Heart left ventricle (tissue), 16 donors: ENCODE measurements around the gene CEACAM4. TPM values are rescaled to one million over a fixed set of nuclear protein-coding genes. Genes with fewer than 3 reads are reported as not detected.

ENCODE experiments used
- ATAC-seq, 4 donors: fragments of 200-7000 bp; cut with Tn5 transposase; one replicate each; pipeline ENCODE4 v1.9.1; 2020 to 2022; ENCODE audit warnings: moderate library complexity in 4 of 4, mild to moderate bottlenecking in 3 of 4, moderate number of reproducible peaks in 1 of 4
- DNase-seq, 5 donors: peaks; one replicate each; pipeline ENCODE4 v3.0.0-alpha.2; 2020
- H3K27ac ChIP-seq, 12 donors: fragments of 200-600 bp; sonication (generic) in 4 of 12; one replicate each; pipeline versions ENCODE4 v1.5.0 to v1.8.0; 2016 to 2022; ENCODE audit warnings: mild to moderate bottlenecking in 2 of 12
- H3K27me3 ChIP-seq, 9 donors: fragments of 200-600 bp; sonication (generic) in 2 of 9; one replicate each; pipeline versions ENCODE4 v1.5.1 to v1.8.0; 2016 to 2022; ENCODE audit warnings: mild to moderate bottlenecking in 3 of 9
- H3K36me3 ChIP-seq, 9 donors: fragments of 200-600 bp; sonication (generic) in 2 of 9; one replicate each; pipeline versions ENCODE4 v1.5.0 to v1.8.0; 2018 to 2022; ENCODE audit warnings: mild to moderate bottlenecking in 2 of 9
- H3K4me1 ChIP-seq, 12 donors: fragments of 200-600 bp; sonication (generic) in 4 of 12; one replicate each; pipeline versions ENCODE4 v1.5.0 to v1.8.0; 2016 to 2022; ENCODE audit warnings: mild to moderate bottlenecking in 3 of 12
- H3K4me3 ChIP-seq, 12 donors: fragments of 200-600 bp; sonication (generic) in 4 of 12; one replicate each; pipeline versions ENCODE4 v1.5.0 to v1.8.0; 2017 to 2022; ENCODE audit warnings: mild to moderate bottlenecking in 9 of 12, moderate library complexity in 4 of 12
- H3K9me3 ChIP-seq, 12 donors: fragments of 200-600 bp; sonication (generic) in 4 of 12; one replicate each; pipeline versions ENCODE4 v1.5.0 to v1.8.0; 2016 to 2022; ENCODE audit warnings: mild to moderate bottlenecking in 1 of 12
- POLR2A ChIP-seq, 2 donors: fragments of 450-650 bp; IDR thresholded peaks; one replicate each; pipeline ENCODE4 v1.6.1; 2017; ENCODE audit warnings: antibody characterized with exemption in 2 of 2, mild to moderate bottlenecking in 2 of 2, moderate library complexity in 2 of 2
- WGBS, 4 donors: extraction: QIAGEN DNeasy Blood & Tissue Kit in 2 of 4; methylation state at CpG; one replicate each; pipeline versions ENCODE4 v1.1.5 to v1.1.7; 2013 to 2018; 5-methylcytosine and 5-hydroxymethylcytosine counted together
- intact Hi-C, 10 donors: fragments of 100-400 bp; cut with DNase I; formaldehyde crosslinking; loops; one replicate each; pipeline versions ENCODE4 v1.11.1 to v1.14.2; 2022
- polyA plus RNA-seq, 2 donors: library from polyadenylated mRNA; stranded (reverse); fragments of 200-250 nt; gene quantifications; one replicate each; pipeline ENCODE4 v1.2.3, GENCODE V29; 2013
- total RNA-seq, 9 donors: library from RNA; depleted of rRNA in 2 of 9; stranded (reverse); fragments of >200 nt in 2 of 9; fragmentation: NEBNext Ultra II Directional in 3 of 9; extraction: Animal tissue kit (Norgen Biotek cat#: 25700) in 3 of 9; gene quantifications; one replicate each; pipeline versions ENCODE4 v1.1.0 to v1.2.4, GENCODE V29; 2016 to 2023
- TF ChIP-seq, protein P1 (sequence below), 12 donors: fragments of 200-600 bp; sonication (generic) in 4 of 12; IDR thresholded peaks; one replicate each; pipeline versions ENCODE4 v1.5.0 to v1.8.0; 2018 to 2022; ENCODE audit warnings: antibody characterized with exemption in 12 of 12, mild to moderate bottlenecking in 5 of 12
- donor health status: ischemic (EF 13 %, LVEDD 7.1; RV severe dilation, severe dysfunction).
- donor health status: healthy with polysubstance abuse.
- donor health status: DM: no; HTN: yes; CAD: no.
- donor health status: DM: no; HTN: no; CAD: no.
- donor health status: ischemic (EF 25% LVEDD 6.9; RV normal size, moderate dysfunction).
- donor health status: ischemic (EF 25% LVEDD 5.7; RV mildly dilated, moderate dysfunction).
- donor health status: healthy.
- donor health status: DM: yes; HTN: yes; CAD: no.
- donor health status: ischemic (EF 35%, LVEDD 5.7; RV mildly dilated, moderate dysfunction).
- donor health status: nonischemic (EF 11% LVEDD 7.7; RV severe dilation, severe dysfunction).
- donor health status: DM: yes; HTN: yes; CAD: no.
- donor health status: PGD.
- donor health status: ischemic (EF 29% LVEDD 5.4; RV normal size, mild dysfunction).
- donor health status: nonischemic (EF 23%, LVEDD 6.1; RV moderate dilation, normal function).

Gene CEACAM4
- total and polyA plus RNA-seq, 11 donors = 0.29 to 1.5 (median 0.46) TPM; not detected in 2

DNA sequence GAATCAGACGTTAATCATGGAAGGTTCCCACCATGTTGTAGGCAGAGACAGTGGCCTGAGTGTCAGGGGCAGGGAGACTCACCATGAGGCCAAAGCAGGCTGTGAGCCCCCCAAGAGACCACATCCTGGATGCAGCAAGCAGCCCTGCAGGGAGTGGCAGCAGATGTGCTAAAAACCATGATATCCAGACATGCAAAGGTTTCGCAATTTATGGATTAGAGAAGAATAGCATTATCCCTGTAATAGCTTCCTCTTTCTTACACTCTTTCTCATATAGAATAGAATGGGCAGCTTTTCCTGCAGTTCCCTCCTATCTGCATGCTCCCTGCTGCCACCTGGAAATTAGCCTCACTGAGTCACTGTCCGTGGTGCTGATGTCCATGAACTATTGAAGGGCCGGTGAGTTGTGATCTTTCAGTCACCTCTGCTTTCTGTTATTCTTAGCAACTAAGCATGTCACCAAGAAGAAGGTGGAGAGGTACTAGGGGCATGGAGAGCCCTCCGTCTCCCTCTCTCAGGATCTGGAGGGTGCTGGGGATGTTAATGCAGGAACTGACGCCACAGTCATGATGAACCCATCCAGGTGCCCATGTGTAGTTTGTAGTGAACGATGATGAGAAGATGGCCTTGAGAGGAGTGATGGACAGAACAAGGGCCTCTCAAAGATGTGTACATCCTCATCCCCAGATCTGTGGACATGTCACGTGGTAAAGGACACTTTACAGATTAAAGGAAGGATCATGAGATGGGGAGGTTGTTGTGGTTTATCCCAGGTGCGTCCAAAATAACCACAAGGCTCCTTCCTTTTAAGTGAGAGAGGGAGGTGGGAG, 9.9 kb downstream of the CEACAM4 start:
- 40 to 46% (median 42%) methylated on average over 8 to 9 of the region's 9 CpGs for WGBS, 4 donors
- ATAC-seq (no peak), DNase-seq (peak in 1 of 5 donors; percentile 14)
- peaks cover 0 to 24% (median 0%) of the 10 kb centered on the region in 12 donors for H3K4me1 ChIP-seq
- TF ChIP-seq, protein P1, sequence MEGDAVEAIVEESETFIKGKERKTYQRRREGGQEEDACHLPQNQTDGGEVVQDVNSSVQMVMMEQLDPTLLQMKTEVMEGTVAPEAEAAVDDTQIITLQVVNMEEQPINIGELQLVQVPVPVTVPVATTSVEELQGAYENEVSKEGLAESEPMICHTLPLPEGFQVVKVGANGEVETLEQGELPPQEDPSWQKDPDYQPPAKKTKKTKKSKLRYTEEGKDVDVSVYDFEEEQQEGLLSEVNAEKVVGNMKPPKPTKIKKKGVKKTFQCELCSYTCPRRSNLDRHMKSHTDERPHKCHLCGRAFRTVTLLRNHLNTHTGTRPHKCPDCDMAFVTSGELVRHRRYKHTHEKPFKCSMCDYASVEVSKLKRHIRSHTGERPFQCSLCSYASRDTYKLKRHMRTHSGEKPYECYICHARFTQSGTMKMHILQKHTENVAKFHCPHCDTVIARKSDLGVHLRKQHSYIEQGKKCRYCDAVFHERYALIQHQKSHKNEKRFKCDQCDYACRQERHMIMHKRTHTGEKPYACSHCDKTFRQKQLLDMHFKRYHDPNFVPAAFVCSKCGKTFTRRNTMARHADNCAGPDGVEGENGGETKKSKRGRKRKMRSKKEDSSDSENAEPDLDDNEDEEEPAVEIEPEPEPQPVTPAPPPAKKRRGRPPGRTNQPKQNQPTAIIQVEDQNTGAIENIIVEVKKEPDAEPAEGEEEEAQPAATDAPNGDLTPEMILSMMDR (IDR thresholded peaks at IDR 0.05) = no peak
- TF ChIP-seq POLR2A (IDR thresholded peaks at IDR 0.05) = no peak
- H3K9me3 ChIP-seq = no peaks in the 10 kb centered on the region
- H3K36me3 ChIP-seq = no peaks in the 10 kb centered on the region
- peaks cover 0 to 21% (median 0%) of the 10 kb centered on the region in 9 donors for H3K27me3 ChIP-seq
- H3K4me3 ChIP-seq = no peak overlapping the region
- intact Hi-C loops = no loop called here
- no peak overlapping the region for H3K27ac ChIP-seq

GRCh38 chr19:41615207-41615606, 11.7 kb downstream of the CEACAM4 start:
- no peak overlapping the region for H3K27ac ChIP-seq
- peaks cover 0 to 12% (median 0%) of the 10 kb centered on the region in 12 donors for H3K4me1 ChIP-seq
- H3K27me3 ChIP-seq = peaks cover 0 to 11% (median 0%) of the 10 kb centered on the region in 9 donors
- DNase-seq (no peak), ATAC-seq (no peak)
- H3K36me3 ChIP-seq = no peaks in the 10 kb centered on the region
- H3K4me3 ChIP-seq = no peak overlapping the region
- TF ChIP-seq, protein P1 (IDR thresholded peaks at IDR 0.05) = no peak
- TF ChIP-seq POLR2A (IDR thresholded peaks at IDR 0.05) = no peak
- intact Hi-C loops = no loop called here
- no peaks in the 10 kb centered on the region for H3K9me3 ChIP-seq
- WGBS, 4 donors = 74 to 83% (median 77%) methylated on average over 2 to 4 of the region's 4 CpGs

DNA sequence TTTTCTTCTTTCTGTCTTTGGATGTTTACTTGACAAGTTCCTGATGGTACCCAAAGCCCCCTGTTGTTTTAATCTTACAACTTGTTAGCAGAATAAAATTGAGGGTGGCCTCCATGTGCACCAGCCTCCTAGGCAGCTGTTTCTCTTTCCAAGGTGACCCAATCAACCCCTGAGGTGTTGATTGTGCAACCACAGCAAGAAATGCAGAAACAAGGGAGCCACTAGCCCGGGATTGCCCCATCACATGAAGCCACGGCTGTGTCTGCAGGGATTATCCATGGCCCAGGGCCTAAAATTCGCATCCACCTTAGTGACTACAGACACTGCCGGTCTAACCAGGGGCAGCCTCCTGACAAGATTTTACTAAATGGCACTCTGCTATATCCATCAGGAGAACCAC, 14.4 kb downstream of the CEACAM4 start:
- no peaks in the 10 kb centered on the region for H3K4me1 ChIP-seq
- intact Hi-C loops = no loop called here
- no peak overlapping the region for H3K27ac ChIP-seq
- H3K36me3 ChIP-seq = no peaks in the 10 kb centered on the region
- WGBS, 4 donors = 65 to 72% (median 69%) methylated on average over 4 of the region's 4 CpGs
- peaks cover 0 to 5% (median 0%) of the 10 kb centered on the region in 12 donors for H3K9me3 ChIP-seq
- H3K27me3 ChIP-seq = peaks cover 0 to 11% (median 0%) of the 10 kb centered on the region in 9 donors
- DNase-seq = peak in 1 of 5 donors; percentile 17
- no peak overlapping the region for H3K4me3 ChIP-seq
- no peak for ATAC-seq
- no peak for TF ChIP-seq POLR2A (IDR thresholded peaks at IDR 0.05)
- TF ChIP-seq, protein P1 (IDR thresholded peaks at IDR 0.05) = no peak

DNA sequence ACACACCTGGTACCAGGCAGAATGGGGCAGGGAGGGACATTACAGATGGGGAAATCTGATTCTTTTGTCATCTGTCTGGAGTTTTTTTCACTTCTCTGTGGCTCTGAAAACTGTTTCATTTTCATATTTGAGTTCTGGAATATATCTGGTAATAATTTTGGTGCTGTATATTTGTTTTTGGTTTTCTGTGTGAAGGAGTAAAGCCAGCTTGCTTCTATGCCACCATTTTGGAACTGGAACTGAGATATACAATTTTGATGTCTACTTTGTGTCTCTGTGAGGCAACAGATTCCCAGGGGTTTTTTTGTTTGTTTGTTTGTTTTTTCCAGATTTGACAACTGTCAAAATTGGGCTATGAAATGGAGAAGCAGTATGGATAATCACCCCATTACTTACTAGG, 16.1 kb downstream of the CEACAM4 start:
- DNase-seq = no peak
- intact Hi-C loops = no loop called here

More for the DNA sequence above, 16.1 kb downstream of the CEACAM4 start:
- Histone ChIP-seq H3K27me3 (peaks cover 0 to 10% (median 0%) of the 10 kb centered on the region in 9 donors), H3K4me3 (no peak overlapping the region), H3K4me1 (no peaks in the 10 kb centered on the region), H3K27ac (no peak overlapping the region), H3K36me3 (no peaks in the 10 kb centered on the region), H3K9me3 (peaks cover 0 to 5% (median 0%) of the 10 kb centered on the region in 12 donors)
- TF ChIP-seq, protein P1 (IDR thresholded peaks at IDR 0.05) = no peak
- no peak for TF ChIP-seq POLR2A (IDR thresholded peaks at IDR 0.05)
- no peak for ATAC-seq
